H7 (cell line): ENCODE results near the gene LIN7A. TPM values are rescaled to one million over a fixed set of nuclear protein-coding genes. Genes with fewer than 3 reads are reported as not detected.

Experiments used
- DNase-seq: peaks from one replicate; pipeline ENCODE4 v3.0.0; 2012
- H3K27me3 ChIP-seq: 2 replicates; pipeline ENCODE4 v1.6.0; 2011; ENCODE audit warnings: mild to moderate bottlenecking, low read length; ENCODE audit not compliant: control insufficient read depth, insufficient read depth
- H3K36me3 ChIP-seq: replicated peaks from 2 replicates; pipeline ENCODE4 v1.5.1; 2011; ENCODE audit warnings: low read length; ENCODE audit not compliant: control insufficient read depth, insufficient read depth
- H3K4me3 ChIP-seq: 2 replicates; pipeline ENCODE4 v1.5.1; 2011; ENCODE audit warnings: low read depth, mild to moderate bottlenecking, control low read depth, low read length, moderate library complexity; ENCODE audit not compliant: insufficient read depth
- total RNA-seq: library from RNA; depleted of rRNA; stranded (reverse); fragments of >200 nt; shearing (Covaris generic); gene quantifications from 2 replicates; pipeline ENCODE4 v1.2.3, GENCODE V29; 2014; rRNA removed

LIN7A gene
- total RNA-seq, 1 experiment from 2014 or later: 7.6 TPM

- no peak for DNase-seq
These were observed 185.3 kb downstream of the LIN7A start for GRCh38 chr12:80752464-80752863.

GRCh38 chr12:80749456-80749855 lies 188.3 kb downstream of the LIN7A start:
- H3K27me3 ChIP-seq: no peaks in the 10 kb centered on the region
- no peak overlapping the region for H3K4me3 ChIP-seq
- H3K36me3 ChIP-seq: no peaks in the 10 kb centered on the region
- DNase-seq: no peak

More at GRCh38 chr12:80752464-80752863, 185.3 kb downstream of the LIN7A start:
- H3K36me3 ChIP-seq: no peaks in the 10 kb centered on the region
- H3K27me3 ChIP-seq: no peaks in the 10 kb centered on the region
- no peak overlapping the region for H3K4me3 ChIP-seq

GRCh38 chr12:80747800-80748199 lies 189.9 kb downstream of the LIN7A start:
- DNase-seq: no peak
- Histone ChIP-seq H3K4me3 (no peak overlapping the region), H3K36me3 (no peaks in the 10 kb centered on the region), H3K27me3 (no peaks in the 10 kb centered on the region)

- Histone ChIP-seq H3K4me3 (no peak overlapping the region), H3K36me3 (no peaks in the 10 kb centered on the region), H3K27me3 (no peaks in the 10 kb centered on the region)
- DNase-seq: no peak
These were observed 191.8 kb downstream of the LIN7A start for GRCh38 chr12:80745851-80746505.

Other genes starting within 250 kb of the LIN7A start
- 0.11 TPM in 1 of 2 replicates, not detected in the other for gene MYF6, start 230.3 kb downstream of the LIN7A start, total RNA-seq
- gene MYF5, start 221.0 kb downstream of the LIN7A start, total RNA-seq: 0.11 TPM in 1 of 2 replicates, not detected in the other
- gene ACSS3, start 140.1 kb upstream of the LIN7A start, total RNA-seq: 15.3 and 18.3 TPM in 2 replicates